ENCODE data around the gene FAM107B. TPM values are rescaled to one million over a fixed set of nuclear protein-coding genes. Genes with fewer than 3 reads are reported as not detected.

Gene FAM107B
- total and polyA plus RNA-seq, 8 donors = 22.6 to 105 (median 54.5) TPM

DNA sequence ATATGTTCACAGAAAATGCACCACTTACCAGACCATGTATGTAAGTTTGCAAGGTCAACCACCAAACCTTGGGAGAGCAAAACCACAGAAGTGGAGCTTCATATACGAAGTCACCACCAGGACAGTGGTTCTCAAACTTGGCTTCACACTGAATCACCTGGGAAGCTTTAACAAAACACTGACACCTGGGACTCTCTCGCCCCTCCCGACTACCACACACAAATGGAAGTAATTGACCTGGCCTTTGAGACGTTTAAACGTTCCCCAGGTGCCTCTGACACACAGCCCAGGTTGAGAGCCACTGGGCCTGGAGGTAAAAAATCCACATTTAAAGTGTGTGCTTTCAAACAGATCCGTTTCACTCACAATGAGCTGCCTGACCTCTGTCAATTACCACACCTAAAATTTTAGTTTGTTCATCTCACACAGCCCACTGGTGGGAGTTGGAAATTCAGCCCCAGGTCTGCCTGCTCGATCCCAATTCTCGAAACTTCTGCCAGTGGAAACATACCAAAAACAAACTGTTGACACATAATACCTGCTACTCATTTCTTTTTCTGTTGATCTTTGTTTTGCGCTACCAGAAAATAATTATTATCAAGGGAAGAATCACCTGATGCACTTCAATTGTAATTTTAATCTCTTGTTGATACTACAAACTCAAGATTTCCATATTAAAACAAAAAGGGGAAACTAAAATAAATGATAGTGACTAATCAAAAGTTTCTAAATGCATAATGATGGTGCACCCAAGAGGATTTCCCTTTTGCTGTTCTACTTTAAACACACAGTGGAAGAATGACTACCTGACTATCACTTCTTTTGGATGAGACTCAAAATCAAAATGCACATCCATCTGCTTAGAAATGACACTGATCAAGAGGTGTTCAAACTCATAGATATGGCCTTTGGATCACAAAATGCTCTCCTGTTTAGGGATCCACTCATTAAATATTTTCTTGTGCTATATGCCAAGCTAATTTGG is 36.6 kb upstream of the FAM107B start:
- Histone ChIP-seq H3K36me3 (no peaks in the 10 kb centered on the region), H3K27ac (no peak overlapping the region), H3K9me3 (no peaks in the 10 kb centered on the region), H3K27me3 (no peaks in the 10 kb centered on the region), H3K4me3 (no peak overlapping the region), H3K4me1 (no peaks in the 10 kb centered on the region)
- no peak for FAIRE-seq
- ATAC-seq = peak in 2 of 4 donors; percentile 23 to 42
- 48 to 60% methylated on average over 9 of the region's 9 CpGs for WGBS, 2 donors
- DNase-seq = no peak
- intact Hi-C loops (cut with DNase I) = no loop called here
- TF ChIP-seq, protein P1, sequence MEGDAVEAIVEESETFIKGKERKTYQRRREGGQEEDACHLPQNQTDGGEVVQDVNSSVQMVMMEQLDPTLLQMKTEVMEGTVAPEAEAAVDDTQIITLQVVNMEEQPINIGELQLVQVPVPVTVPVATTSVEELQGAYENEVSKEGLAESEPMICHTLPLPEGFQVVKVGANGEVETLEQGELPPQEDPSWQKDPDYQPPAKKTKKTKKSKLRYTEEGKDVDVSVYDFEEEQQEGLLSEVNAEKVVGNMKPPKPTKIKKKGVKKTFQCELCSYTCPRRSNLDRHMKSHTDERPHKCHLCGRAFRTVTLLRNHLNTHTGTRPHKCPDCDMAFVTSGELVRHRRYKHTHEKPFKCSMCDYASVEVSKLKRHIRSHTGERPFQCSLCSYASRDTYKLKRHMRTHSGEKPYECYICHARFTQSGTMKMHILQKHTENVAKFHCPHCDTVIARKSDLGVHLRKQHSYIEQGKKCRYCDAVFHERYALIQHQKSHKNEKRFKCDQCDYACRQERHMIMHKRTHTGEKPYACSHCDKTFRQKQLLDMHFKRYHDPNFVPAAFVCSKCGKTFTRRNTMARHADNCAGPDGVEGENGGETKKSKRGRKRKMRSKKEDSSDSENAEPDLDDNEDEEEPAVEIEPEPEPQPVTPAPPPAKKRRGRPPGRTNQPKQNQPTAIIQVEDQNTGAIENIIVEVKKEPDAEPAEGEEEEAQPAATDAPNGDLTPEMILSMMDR (IDR thresholded peaks at IDR 0.05) = no peak

DNA sequence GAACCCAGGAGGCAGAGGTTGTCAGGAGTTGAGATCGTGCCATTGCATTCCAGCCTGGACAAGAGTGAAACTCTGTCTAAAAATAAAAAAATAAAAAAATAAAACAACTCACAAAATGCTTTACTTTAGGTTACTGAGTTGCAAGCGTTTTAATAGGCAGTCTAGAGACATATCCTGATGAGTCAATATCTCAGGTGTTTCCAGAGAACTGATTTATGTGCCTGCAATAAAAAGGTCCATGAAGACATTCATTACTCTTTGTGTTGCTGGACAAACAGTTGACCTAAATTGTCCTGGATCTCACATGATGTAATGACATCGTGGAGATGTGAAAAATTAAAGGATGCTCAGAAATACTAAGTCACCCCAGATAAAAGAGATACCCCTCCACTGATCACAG is 31.6 kb upstream of the FAM107B start:
- no peak for FAIRE-seq
- Histone ChIP-seq H3K36me3 (no peaks in the 10 kb centered on the region), H3K4me1 (no peaks in the 10 kb centered on the region), H3K27ac (no peak overlapping the region), H3K27me3 (no peaks in the 10 kb centered on the region), H3K4me3 (no peak overlapping the region), H3K9me3 (no peaks in the 10 kb centered on the region)
- ATAC-seq = no peak
- intact Hi-C loops (cut with DNase I) = no loop called here
- no peak for DNase-seq
- 74 to 77% methylated on average over 3 of the region's 3 CpGs for WGBS, 2 donors
- TF ChIP-seq, protein P1 (IDR thresholded peaks at IDR 0.05) = no peak

DNA sequence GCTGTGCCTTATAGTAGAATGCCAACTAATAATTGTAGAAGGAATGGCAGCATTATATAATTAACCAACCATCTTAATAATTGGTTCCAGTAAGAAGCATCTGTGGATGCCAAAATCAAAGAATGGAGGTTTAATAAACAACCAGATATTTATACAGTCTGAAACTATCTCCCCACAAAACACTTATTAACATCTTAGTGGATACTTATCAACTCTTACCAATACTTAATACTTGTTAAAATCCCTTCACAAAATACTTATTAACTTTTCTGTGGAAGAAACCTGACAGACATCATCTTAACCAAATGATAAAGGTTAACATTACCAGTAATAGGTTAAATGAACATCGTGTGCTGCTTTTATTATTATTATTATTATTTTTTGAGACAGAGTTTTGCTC is 29.1 kb upstream of the FAM107B start:
- Histone ChIP-seq H3K27me3 (no peaks in the 10 kb centered on the region), H3K9me3 (no peaks in the 10 kb centered on the region), H3K4me3 (no peak overlapping the region), H3K27ac (no peak overlapping the region), H3K36me3 (no peaks in the 10 kb centered on the region), H3K4me1 (no peaks in the 10 kb centered on the region)
- DNase-seq = no peak
- no peak for ATAC-seq
- intact Hi-C loops (cut with DNase I) = no loop called here
- FAIRE-seq = no peak
- TF ChIP-seq, protein P1 (IDR thresholded peaks at IDR 0.05) = no peak
- 34 to 40% methylated on average over 1 of the region's 1 CpG for WGBS, 2 donors

DNA sequence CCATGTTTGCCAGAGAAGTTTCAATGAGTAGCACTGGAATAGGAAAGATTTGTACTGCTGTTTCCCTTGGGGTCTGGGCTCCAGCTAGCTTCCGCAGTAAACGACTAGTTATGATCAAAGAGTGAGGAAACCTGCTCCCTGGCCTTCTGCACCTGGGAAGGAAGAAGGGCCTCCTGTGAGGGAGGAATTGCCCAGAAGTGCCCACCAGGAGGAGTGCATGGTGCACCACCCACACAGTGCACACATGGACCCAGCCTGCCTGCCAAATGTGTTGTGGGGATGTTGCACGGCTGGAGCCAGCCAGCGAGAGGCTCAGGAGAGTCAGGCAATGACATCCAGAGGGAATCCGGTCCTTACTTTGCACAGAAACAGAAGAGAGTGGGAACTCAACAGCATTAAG is 27.0 kb upstream of the FAM107B start:
- no peaks in the 10 kb centered on the region for H3K9me3 ChIP-seq
- H3K27me3 ChIP-seq = no peaks in the 10 kb centered on the region
- H3K4me3 ChIP-seq = no peak overlapping the region
- intact Hi-C loops (cut with DNase I) = no loop called here
- H3K36me3 ChIP-seq = no peaks in the 10 kb centered on the region
- H3K4me1 ChIP-seq = no peaks in the 10 kb centered on the region
- no peak overlapping the region for H3K27ac ChIP-seq
- 48 to 57% methylated on average over 5 of the region's 5 CpGs for WGBS, 2 donors
- TF ChIP-seq, protein P1 (IDR thresholded peaks at IDR 0.05) = no peak
- FAIRE-seq (no peak), ATAC-seq (peak in 1 of 4 donors; percentile 14), DNase-seq (no peak)

DNA sequence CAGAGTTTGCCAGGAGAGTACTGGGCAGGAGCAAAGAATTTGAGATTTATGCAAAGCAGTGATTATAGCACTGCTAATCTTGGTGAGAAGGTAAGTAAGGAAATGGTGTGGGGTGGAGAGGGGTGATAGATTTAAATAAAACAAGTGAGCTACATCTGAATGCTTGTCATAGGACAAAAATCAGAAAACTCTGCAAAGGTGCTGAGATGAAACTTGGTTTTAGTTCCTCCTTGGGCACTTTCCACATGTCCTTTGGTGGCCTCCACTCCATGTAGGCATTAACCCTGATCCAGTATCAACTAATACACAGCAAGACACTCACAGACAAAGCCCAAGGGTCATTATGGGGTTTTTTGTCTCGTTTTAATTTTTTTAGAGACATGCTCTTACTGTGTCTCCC is 25.7 kb upstream of the FAM107B start:
- no peak for FAIRE-seq

More for the DNA sequence above, 25.7 kb upstream of the FAM107B start:
- Histone ChIP-seq H3K27me3 (no peaks in the 10 kb centered on the region), H3K4me1 (no peaks in the 10 kb centered on the region), H3K9me3 (no peaks in the 10 kb centered on the region), H3K36me3 (no peaks in the 10 kb centered on the region), H3K4me3 (no peak overlapping the region), H3K27ac (no peak overlapping the region)
- DNase-seq = no peak
- ATAC-seq = no peak
- intact Hi-C loops (cut with DNase I) = no loop called here
- 42 to 45% methylated on average over 1 of the region's 1 CpG for WGBS, 2 donors
- TF ChIP-seq, protein P1 (IDR thresholded peaks at IDR 0.05) = no peak

Data from pancreas (tissue), 10 donors.